ENCODE data around the gene PFKM. TPM values are rescaled to one million over a fixed set of nuclear protein-coding genes. Genes with fewer than 3 reads are reported as not detected.
"Not testable (repeated sequence)": the region's sequence is repeated elsewhere in the genome, so short reads cannot be mapped to it uniquely, and the experiment has no call there.

The PFKM gene
- total and polyA plus RNA-seq, 2 experiments from 2014 or later, result 28.8 to 41.1 TPM

GRCh38 chr12:48143898-48144297 is 24.7 kb downstream of the PFKM start:
- Histone ChIP-seq H3K79me2 (ENCODE audit: insufficient read depth) (no peaks in the 10 kb centered on the region), H3K36me3 (ENCODE audit: low read depth) (peaks cover 18% of the 10 kb centered on the region; the same call in 1 of the 2 replicates), H3K4me2 (ENCODE audit: unreplicated experiment) (no peak overlapping the region), H3K4me3 (no peak overlapping the region), H4K20me1 (ENCODE audit: insufficient read depth) (no peaks in the 10 kb centered on the region), H3K9ac (no peak overlapping the region), H3K27ac (no peak overlapping the region), H3K9me3 (ENCODE audit: low read depth) (no peaks in the 10 kb centered on the region), H3K4me1 (ENCODE audit: insufficient read depth) (no peaks in the 10 kb centered on the region), H3K9me2 (ENCODE audit: insufficient read depth) (no peaks in the 10 kb centered on the region), H3F3A (ENCODE audit: insufficient read depth) (no peaks in the 10 kb centered on the region), H3K27me3 (replicated peaks; ENCODE audit: insufficient read depth) (no peaks in the 10 kb centered on the region), H2AFZ (no peak overlapping the region)
- in situ Hi-C loops (cut with MboI), result no loop called here
- no peak for TF ChIP-seq EZH2 (IDR thresholded peaks at IDR 0.05; ENCODE audit: insufficient read depth, poor library complexity, severe bottlenecking)
- no peak for TF ChIP-seq EZH2phosphoT487 (IDR thresholded peaks at IDR 0.05; ENCODE audit: insufficient read depth, low read depth)
- DNase-seq, result no peak
- 68 to 81% methylated on average over 2 of the region's 2 CpGs for WGBS, 2 experiments (ENCODE audit: low coverage in 1 of 2, low lambda C conversion rate in 2 of 2, missing lambda C conversion rate in 2 of 2)

DNA sequence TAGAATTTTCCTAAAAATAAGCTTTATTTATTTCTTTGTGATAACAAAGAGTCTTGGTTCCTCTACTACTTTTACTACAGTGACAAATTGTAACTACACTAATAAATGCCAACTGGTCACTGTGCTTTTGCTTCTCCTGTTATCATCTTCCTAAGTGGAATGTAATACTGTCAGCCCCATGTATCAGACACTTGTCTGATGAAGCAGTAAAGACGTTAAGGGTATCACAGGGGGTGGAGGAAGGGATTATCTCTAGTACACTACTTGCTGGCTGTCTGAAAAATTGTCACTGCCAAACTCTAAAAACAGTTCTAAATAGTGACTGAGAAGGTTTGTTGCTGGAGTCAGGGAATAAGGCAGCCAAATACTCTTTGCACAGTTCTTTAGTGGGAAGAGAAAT is 26.8 kb downstream of the PFKM start:
- Histone ChIP-seq H3F3A (ENCODE audit: insufficient read depth) (no peaks in the 10 kb centered on the region), H4K20me1 (ENCODE audit: insufficient read depth) (no peaks in the 10 kb centered on the region), H3K4me3 (no peak overlapping the region), H3K9ac (no peak overlapping the region), H3K27ac (no peak overlapping the region), H3K4me1 (ENCODE audit: insufficient read depth) (no peaks in the 10 kb centered on the region), H2AFZ (no peak overlapping the region), H3K4me2 (ENCODE audit: unreplicated experiment) (no peak overlapping the region), H3K9me3 (ENCODE audit: low read depth) (no peaks in the 10 kb centered on the region), H3K79me2 (ENCODE audit: insufficient read depth) (no peaks in the 10 kb centered on the region), H3K36me3 (ENCODE audit: low read depth) (peaks cover 32% of the 10 kb centered on the region; the same call in 1 of the 2 replicates), H3K9me2 (ENCODE audit: insufficient read depth) (no peaks in the 10 kb centered on the region), H3K27me3 (replicated peaks; ENCODE audit: insufficient read depth) (no peaks in the 10 kb centered on the region)
- DNase-seq, result no peak
- TF ChIP-seq EZH2phosphoT487 (IDR thresholded peaks at IDR 0.05; ENCODE audit: insufficient read depth, low read depth) (no peak), EZH2 (IDR thresholded peaks at IDR 0.05; ENCODE audit: insufficient read depth, poor library complexity, severe bottlenecking) (no peak)
- in situ Hi-C loops (cut with MboI), result no loop called here
- 13 to 14% methylated on average over 1 of the region's 1 CpG for WGBS, 2 experiments (ENCODE audit: low coverage in 1 of 2, low lambda C conversion rate in 2 of 2, missing lambda C conversion rate in 2 of 2)

DNA sequence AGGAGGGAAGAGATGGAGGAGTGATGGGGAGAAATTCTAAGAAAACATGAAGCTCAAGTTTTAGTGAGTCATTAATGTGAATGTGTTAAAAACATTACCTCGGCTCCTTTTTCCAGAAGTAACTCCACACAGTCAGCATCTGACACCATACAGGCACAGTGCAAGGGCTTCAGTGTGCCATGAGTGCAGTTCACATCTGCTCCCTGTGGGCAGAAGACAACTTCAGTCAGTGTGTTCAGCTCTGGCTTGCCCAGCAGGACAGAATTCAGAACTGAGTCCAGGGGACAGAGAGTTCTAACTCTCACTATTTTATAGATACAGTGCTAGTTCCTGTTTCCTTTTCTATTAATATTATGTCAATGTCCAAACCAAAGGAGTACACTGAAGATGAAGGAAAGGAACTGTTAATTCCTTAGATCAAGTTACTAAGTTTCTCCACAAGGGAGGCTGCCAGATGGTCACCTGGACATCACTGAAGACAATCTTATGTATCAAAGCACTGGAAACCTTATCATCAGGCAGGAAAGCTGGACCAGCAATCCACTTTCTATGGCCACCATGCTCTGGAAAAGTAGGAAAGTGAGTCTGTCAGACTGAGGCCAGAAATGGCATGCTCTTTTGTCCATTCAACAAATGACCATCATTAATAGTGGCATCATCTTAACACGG is 32.1 kb downstream of the PFKM start:
- Histone ChIP-seq H3K9me2 (ENCODE audit: insufficient read depth) (no peaks in the 10 kb centered on the region), H3K4me1 (ENCODE audit: insufficient read depth) (no peaks in the 10 kb centered on the region), H3K9me3 (ENCODE audit: low read depth) (no peaks in the 10 kb centered on the region), H3K27ac (no peak overlapping the region), H3K36me3 (ENCODE audit: low read depth) (peaks cover 27% of the 10 kb centered on the region; the same call in 1 of the 2 replicates), H3K9ac (no peak overlapping the region), H4K20me1 (ENCODE audit: insufficient read depth) (no peaks in the 10 kb centered on the region), H3K4me3 (no peak overlapping the region), H3K27me3 (replicated peaks; ENCODE audit: insufficient read depth) (no peaks in the 10 kb centered on the region), H3F3A (ENCODE audit: insufficient read depth) (no peaks in the 10 kb centered on the region), H3K4me2 (ENCODE audit: unreplicated experiment) (no peak overlapping the region), H3K79me2 (ENCODE audit: insufficient read depth) (peaks cover 26% of the 10 kb centered on the region), H2AFZ (no peak overlapping the region)
- 42 to 47% methylated on average over 2 of the region's 2 CpGs for WGBS, 2 experiments (ENCODE audit: low coverage in 1 of 2, low lambda C conversion rate in 2 of 2, missing lambda C conversion rate in 2 of 2)
- DNase-seq, result no peak
- TF ChIP-seq EZH2phosphoT487 (IDR thresholded peaks at IDR 0.05; ENCODE audit: insufficient read depth, low read depth) (no peak), EZH2 (IDR thresholded peaks at IDR 0.05; ENCODE audit: insufficient read depth, poor library complexity, severe bottlenecking) (no peak)
- in situ Hi-C loops (cut with MboI), result no loop called here

DNA sequence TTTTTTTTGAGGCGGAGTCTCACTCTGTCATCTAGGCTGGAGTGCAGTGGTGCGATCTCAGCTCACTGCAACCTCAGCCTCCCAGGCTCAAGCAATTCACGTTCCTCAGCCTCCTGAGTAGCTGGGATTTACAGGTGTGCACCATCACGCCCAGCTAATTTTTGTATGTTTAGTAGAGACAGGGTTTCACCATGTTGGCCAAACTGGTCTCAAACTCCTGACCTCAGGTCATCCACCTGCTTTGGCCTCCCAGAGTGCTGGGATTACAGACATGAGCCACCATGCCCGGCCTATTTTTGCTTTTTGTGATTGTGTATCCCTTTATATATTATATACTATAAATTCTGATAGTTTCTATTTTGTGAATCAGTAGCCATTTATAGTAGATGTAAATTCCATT is 36.6 kb downstream of the PFKM start:
- Histone ChIP-seq H3K4me2 (ENCODE audit: unreplicated experiment) (peak overlapping the region; percentile 97), H3K79me2 (ENCODE audit: insufficient read depth) (peaks cover 37% of the 10 kb centered on the region)
- H3K9me3 ChIP-seq (ENCODE audit: low read depth); H3K4me3 ChIP-seq; H4K20me1 ChIP-seq (ENCODE audit: insufficient read depth); H2AFZ ChIP-seq; H3K9me2 ChIP-seq (ENCODE audit: insufficient read depth); H3K27ac ChIP-seq; H3K36me3 ChIP-seq (ENCODE audit: low read depth); in situ Hi-C loops (cut with MboI); H3K27me3 ChIP-seq (replicated peaks; ENCODE audit: insufficient read depth); H3K9ac ChIP-seq; DNase-seq; H3F3A ChIP-seq (ENCODE audit: insufficient read depth); H3K4me1 ChIP-seq (ENCODE audit: insufficient read depth): not testable (repeated sequence)
- 76 to 87% methylated on average over 5 of the region's 5 CpGs for WGBS, 2 experiments (ENCODE audit: low coverage in 1 of 2, low lambda C conversion rate in 2 of 2, missing lambda C conversion rate in 2 of 2)

DNA sequence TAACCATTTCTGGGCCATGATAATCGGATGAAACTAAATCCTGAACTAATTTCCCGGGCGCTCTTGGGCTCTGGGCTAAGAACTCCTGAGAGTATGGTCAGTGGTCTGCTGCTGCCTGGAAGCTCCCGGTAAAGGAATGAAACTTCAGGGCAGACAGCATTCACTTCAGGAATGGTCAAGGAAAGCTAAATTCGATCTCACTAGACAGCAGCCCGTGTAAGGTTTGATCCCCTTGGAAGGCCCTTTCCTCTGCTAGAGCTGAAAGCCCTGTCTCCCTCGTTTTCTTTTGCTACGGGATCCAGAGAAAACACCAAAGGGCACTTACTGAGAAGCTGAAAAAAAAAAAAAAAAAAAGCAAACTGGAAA is 37.5 kb downstream of the PFKM start:
- H4K20me1 ChIP-seq (ENCODE audit: insufficient read depth), result no peaks in the 10 kb centered on the region
- peaks cover 37% of the 10 kb centered on the region for H3K79me2 ChIP-seq (ENCODE audit: insufficient read depth)
- H3K4me2 ChIP-seq (ENCODE audit: unreplicated experiment), result peak overlapping the region; percentile 97
- H2AFZ ChIP-seq, result peak overlapping the region; percentile 99
- DNase-seq, result no peak
- H3K9ac ChIP-seq, result peak overlapping the region; percentile 85
- no peaks in the 10 kb centered on the region for H3K36me3 ChIP-seq (ENCODE audit: low read depth)
- no peak for TF ChIP-seq EZH2 (IDR thresholded peaks at IDR 0.05; ENCODE audit: insufficient read depth, poor library complexity, severe bottlenecking)
- no peak for TF ChIP-seq EZH2phosphoT487 (IDR thresholded peaks at IDR 0.05; ENCODE audit: insufficient read depth, low read depth)
- H3K27ac ChIP-seq, result peak overlapping the region; percentile 31; the same call in 1 of the 2 replicates
- H3K4me1 ChIP-seq (ENCODE audit: insufficient read depth), result peaks cover 6% of the 10 kb centered on the region
- in situ Hi-C loops (cut with MboI), result no loop called here
- no peaks in the 10 kb centered on the region for H3F3A ChIP-seq (ENCODE audit: insufficient read depth)
- no peaks in the 10 kb centered on the region for H3K27me3 ChIP-seq (replicated peaks; ENCODE audit: insufficient read depth)
- 21 to 22% methylated on average over 8 of the region's 8 CpGs for WGBS, 2 experiments (ENCODE audit: low coverage in 1 of 2, low lambda C conversion rate in 2 of 2, missing lambda C conversion rate in 2 of 2)
- H3K9me2 ChIP-seq (ENCODE audit: insufficient read depth), result no peaks in the 10 kb centered on the region
- H3K4me3 ChIP-seq, result peak overlapping the region; percentile 93
- no peaks in the 10 kb centered on the region for H3K9me3 ChIP-seq (ENCODE audit: low read depth)
